SK-N-SH (cell line): Measurements from ENCODE around the gene KRTAP5-2.

Experiments
- ELF1 ChIP-seq: IDR thresholded peaks from 2 replicates; pipeline ENCODE4 v1.4.0; 2012
- EP300 ChIP-seq, 2 experiments: IDR thresholded peaks; 2 replicates each; pipeline versions ENCODE4 v1.4.0 to v1.6.1; 2012; ENCODE audit warnings: borderline replicate concordance in 1 of 2, low read depth in 1 of 2, low read length in 1 of 2
- EZH2phosphoT487 ChIP-seq: fragments of 200-600 bp; sonication (generic); IDR thresholded peaks from 2 replicates; pipeline ENCODE4 v1.6.1; 2017; ENCODE audit warnings: low read depth, mixed run types, mild to moderate bottlenecking, antibody characterized with exemption, moderate library complexity, borderline replicate concordance
- FOSL2 ChIP-seq: IDR thresholded peaks from 2 replicates; pipeline ENCODE4 v1.4.0; 2012; ENCODE audit warnings: low read depth, mild to moderate bottlenecking, moderate library complexity, borderline replicate concordance
- GABPA ChIP-seq: IDR thresholded peaks from 2 replicates; pipeline ENCODE4 v1.4.0; 2012; ENCODE audit warnings: low read depth, mild to moderate bottlenecking
- MXI1 ChIP-seq: IDR thresholded peaks from 2 replicates; pipeline ENCODE4 v1.6.1; 2012; ENCODE audit warnings: mild to moderate bottlenecking, low read depth, low read length, improper control_type of control experiment
- POLR2AphosphoS5 ChIP-seq: IDR thresholded peaks from 2 replicates; pipeline ENCODE4 v1.6.1; 2012; ENCODE audit warnings: low read depth, low read length
- RCOR1 ChIP-seq: fragments of 150-350 bp; IDR thresholded peaks from 2 replicates; pipeline ENCODE4 v1.6.1; 2017; ENCODE audit warnings: antibody characterized with exemption, low read length
- YY1 ChIP-seq: IDR thresholded peaks from 2 replicates; pipeline ENCODE4 v1.4.0; 2012; ENCODE audit warnings: low read depth, mild to moderate bottlenecking
- TF ChIP-seq, protein P1 (sequence below): fragments of 200-600 bp; sonication (generic); IDR thresholded peaks from 2 replicates; pipeline ENCODE4 v1.6.1; 2017; ENCODE audit warnings: antibody characterized with exemption, mild to moderate bottlenecking, moderate library complexity
- TF ChIP-seq, protein P2 (sequence below): fragments of 150-350 bp; IDR thresholded peaks from 2 replicates; pipeline ENCODE4 v1.6.1; 2017; ENCODE audit warnings: antibody characterized with exemption, low read length, low read depth, borderline replicate concordance
- TF ChIP-seq, protein P3 (sequence below): IDR thresholded peaks from 2 replicates; pipeline ENCODE4 v1.4.0; 2012; ENCODE audit warnings: low read depth
- TF ChIP-seq, protein P4 (sequence below): IDR thresholded peaks from 2 replicates; pipeline ENCODE4 v1.4.0; 2012; ENCODE audit warnings: low read depth, borderline replicate concordance
- TF ChIP-seq, protein P5 (sequence below): IDR thresholded peaks from 2 replicates; pipeline ENCODE4 v1.4.0; 2012; ENCODE audit warnings: low read depth, borderline replicate concordance

DNA sequence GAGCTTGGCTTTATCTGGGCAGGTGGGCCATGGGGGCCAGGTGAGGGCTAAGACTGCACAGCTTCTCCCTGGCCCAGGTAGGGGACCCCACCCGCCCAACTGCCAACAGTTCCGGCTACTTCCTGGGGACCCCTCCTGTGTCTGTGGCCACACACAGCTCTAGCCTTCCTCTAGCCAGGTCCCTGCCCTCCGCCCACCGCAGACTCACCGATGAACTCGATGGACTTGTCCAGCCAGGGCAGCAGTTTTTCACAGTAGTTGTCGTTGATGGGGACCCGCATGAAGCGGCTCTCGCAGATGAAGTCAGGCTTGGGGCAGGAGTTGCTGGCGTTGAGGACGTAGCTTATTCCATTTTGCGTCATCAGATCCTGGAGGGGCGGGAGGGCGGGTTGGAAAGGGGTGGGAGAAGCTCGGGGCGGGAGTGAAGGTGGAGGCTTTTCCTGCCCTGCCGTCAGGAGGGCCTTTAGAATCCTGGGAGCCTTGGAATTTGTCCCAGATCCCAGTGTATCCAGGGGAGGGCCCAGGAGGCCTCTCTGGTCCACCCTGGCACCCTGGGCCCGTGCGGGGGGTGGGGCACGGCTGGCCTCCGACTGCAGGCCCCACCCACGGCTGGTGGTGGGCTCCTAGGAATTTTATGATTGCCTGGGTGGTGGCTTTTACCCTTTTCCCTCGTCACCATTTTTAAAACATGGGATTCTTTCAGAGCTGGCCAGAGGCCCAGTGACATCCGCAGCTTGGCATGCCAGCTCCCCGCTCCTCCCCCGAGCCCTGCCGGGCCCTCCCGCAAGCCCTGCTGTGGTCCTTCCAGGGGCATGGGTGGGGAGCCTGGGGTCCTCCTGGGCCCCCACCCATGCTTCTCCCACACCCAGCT is 40.0 kb downstream of the KRTAP5-2 start:
- TF ChIP-seq, protein P1, sequence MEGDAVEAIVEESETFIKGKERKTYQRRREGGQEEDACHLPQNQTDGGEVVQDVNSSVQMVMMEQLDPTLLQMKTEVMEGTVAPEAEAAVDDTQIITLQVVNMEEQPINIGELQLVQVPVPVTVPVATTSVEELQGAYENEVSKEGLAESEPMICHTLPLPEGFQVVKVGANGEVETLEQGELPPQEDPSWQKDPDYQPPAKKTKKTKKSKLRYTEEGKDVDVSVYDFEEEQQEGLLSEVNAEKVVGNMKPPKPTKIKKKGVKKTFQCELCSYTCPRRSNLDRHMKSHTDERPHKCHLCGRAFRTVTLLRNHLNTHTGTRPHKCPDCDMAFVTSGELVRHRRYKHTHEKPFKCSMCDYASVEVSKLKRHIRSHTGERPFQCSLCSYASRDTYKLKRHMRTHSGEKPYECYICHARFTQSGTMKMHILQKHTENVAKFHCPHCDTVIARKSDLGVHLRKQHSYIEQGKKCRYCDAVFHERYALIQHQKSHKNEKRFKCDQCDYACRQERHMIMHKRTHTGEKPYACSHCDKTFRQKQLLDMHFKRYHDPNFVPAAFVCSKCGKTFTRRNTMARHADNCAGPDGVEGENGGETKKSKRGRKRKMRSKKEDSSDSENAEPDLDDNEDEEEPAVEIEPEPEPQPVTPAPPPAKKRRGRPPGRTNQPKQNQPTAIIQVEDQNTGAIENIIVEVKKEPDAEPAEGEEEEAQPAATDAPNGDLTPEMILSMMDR = no peak
- TF ChIP-seq EP300 (IDR thresholded peaks at IDR 0.05; ENCODE audit: borderline replicate concordance in 1 of 2, low read depth in 1 of 2, low read length in 1 of 2) (no peak), EZH2phosphoT487 (no peak), GABPA (no peak), RCOR1 (no peak), POLR2AphosphoS5 (no peak), YY1 (no peak), FOSL2 (peak; percentile 8; the same call in 1 of the 2 replicates), MXI1 (no peak), ELF1 (no peak)
- TF ChIP-seq, protein P2, sequence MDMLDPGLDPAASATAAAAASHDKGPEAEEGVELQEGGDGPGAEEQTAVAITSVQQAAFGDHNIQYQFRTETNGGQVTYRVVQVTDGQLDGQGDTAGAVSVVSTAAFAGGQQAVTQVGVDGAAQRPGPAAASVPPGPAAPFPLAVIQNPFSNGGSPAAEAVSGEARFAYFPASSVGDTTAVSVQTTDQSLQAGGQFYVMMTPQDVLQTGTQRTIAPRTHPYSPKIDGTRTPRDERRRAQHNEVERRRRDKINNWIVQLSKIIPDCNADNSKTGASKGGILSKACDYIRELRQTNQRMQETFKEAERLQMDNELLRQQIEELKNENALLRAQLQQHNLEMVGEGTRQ = no peak
- TF ChIP-seq, protein P3, sequence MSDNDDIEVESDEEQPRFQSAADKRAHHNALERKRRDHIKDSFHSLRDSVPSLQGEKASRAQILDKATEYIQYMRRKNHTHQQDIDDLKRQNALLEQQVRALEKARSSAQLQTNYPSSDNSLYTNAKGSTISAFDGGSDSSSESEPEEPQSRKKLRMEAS = no peak
- TF ChIP-seq, protein P4, sequence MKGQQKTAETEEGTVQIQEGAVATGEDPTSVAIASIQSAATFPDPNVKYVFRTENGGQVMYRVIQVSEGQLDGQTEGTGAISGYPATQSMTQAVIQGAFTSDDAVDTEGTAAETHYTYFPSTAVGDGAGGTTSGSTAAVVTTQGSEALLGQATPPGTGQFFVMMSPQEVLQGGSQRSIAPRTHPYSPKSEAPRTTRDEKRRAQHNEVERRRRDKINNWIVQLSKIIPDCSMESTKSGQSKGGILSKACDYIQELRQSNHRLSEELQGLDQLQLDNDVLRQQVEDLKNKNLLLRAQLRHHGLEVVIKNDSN = no peak
- TF ChIP-seq, protein P5, sequence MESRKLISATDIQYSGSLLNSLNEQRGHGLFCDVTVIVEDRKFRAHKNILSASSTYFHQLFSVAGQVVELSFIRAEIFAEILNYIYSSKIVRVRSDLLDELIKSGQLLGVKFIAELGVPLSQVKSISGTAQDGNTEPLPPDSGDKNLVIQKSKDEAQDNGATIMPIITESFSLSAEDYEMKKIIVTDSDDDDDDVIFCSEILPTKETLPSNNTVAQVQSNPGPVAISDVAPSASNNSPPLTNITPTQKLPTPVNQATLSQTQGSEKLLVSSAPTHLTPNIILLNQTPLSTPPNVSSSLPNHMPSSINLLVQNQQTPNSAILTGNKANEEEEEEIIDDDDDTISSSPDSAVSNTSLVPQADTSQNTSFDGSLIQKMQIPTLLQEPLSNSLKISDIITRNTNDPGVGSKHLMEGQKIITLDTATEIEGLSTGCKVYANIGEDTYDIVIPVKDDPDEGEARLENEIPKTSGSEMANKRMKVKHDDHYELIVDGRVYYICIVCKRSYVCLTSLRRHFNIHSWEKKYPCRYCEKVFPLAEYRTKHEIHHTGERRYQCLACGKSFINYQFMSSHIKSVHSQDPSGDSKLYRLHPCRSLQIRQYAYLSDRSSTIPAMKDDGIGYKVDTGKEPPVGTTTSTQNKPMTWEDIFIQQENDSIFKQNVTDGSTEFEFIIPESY = no peak
